Fibroblast of peridontal ligament (primary cell): ENCODE results near the gene MACROD2.
"Not testable (repeated sequence)": the region's sequence is repeated elsewhere in the genome, so short reads cannot be mapped to it uniquely, and the experiment has no call there.

Source experiments
- DNase-seq: peaks from one replicate; pipeline ENCODE4 v3.0.0-alpha.2; 2010; ENCODE audit errors: extremely low read depth

The MACROD2 gene

GRCh38 chr20:13995086-13995665, at the start of gene MACROD2:
TSS of gene MACROD2 (plus strand) at chr20:13995516.
- DNase-seq = peak; percentile 60

- DNase-seq = no peak
These were observed 47.6 kb upstream of the MACROD2 start for GRCh38 chr20:13947719-13948118.

DNA sequence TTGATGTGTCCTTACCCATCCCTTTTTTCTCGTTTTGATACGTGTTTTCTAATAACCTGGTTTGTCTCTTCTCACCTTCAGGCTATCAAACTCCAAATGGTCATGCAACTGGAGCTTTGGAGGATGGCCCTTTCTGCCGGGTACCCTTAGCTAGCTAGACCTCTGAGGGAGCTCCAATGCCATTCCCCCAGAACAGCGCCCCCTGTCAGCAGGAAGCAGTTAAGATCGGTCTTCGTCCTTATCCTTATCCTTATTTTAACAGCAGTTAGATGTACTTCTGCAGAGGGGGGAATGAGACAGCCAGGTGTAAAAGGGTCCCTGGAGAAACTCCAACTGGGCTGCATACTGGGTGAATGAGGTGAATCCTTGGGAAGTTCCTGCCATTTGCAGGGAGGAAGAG, 42.1 kb upstream of the MACROD2 start:
- DNase-seq = no peak

- no peak for DNase-seq
These were observed 35.2 kb upstream of the MACROD2 start for GRCh38 chr20:13960119-13960518.

DNA sequence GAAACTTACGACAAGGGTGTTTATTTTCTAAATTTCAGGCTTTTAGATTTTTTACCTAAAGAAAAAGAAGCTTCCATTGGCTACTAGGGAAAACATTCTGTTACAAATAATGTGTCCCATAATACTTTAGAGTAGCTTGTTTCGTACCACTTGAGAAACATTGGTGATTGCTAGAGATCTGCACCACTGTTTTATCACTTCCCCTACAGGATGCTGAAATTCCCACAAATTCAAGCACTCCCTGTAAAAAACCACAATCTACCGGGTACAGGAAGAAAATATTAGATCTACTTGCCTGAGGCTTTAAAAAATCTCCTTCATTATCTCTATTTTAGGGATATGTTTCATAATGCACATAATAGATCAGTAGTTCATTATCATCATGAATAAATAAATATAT, 34.8 kb upstream of the MACROD2 start:
- DNase-seq = no peak

DNA sequence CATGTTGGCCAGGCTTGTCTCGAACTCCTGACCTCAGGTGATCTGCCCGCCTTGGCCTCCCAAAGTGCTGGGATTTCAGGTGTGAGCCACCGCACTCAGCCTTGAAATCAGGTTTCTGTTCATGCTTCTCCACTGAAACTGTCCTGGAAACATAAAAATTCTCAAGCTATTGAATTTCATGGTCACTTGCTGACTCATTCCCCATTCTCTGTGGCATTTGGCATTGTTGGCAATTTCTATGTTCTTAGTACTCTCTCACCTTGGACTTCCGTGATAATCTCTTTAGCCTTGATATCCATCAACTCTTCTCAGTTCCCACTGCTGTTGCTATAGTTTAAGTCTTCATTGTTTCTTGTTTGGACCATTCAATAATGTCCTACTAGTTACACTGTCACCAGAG, 11.1 kb upstream of the MACROD2 start:
- no peak for DNase-seq

DNA sequence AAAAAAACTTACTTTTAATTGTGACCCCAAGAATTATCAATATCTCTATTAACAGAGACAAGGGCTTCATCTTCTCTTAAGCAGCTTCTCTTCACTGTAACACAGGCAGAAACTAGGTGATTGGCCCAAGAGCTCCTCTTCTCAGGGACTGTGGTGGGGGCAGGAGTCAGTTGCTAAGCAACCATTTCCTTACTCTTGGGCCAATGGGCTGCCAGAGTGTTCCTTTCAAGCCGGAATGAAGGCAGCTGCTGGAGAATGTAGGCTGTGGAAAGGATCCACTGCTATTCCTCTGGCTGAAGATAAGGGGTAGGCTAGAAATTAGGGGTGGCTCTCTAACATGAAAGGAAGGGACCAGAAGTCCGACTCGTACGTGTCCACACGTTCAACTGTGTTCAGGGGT, 4.9 kb upstream of the MACROD2 start, which contains the start of gene SEL1L2:
SEL1L2 (minus strand) TSS at position 150 of the 400 bp plus-strand sequence; CDS start at position 70, 80 bp downstream.
- no peak for DNase-seq

DNA sequence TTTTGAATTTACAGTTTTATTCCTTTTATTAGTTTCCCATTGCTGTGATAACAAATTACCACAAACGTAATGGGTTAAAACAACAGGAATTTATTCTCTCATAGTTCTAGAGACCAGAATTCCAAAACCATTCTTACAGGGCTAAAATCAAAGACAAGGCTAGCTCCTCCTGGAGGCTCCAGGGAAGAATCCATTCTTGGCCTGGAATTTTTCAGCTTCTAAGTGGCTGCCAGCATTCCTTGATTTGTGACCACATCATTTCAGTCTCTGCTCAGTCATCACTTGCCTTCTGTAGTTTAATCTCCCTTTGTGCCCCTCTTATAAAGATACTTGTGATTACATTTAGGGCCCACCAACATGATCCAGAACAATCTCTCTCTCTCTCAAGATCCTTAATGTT, 4.0 kb upstream of the MACROD2 start:
- DNase-seq = no peak

DNA sequence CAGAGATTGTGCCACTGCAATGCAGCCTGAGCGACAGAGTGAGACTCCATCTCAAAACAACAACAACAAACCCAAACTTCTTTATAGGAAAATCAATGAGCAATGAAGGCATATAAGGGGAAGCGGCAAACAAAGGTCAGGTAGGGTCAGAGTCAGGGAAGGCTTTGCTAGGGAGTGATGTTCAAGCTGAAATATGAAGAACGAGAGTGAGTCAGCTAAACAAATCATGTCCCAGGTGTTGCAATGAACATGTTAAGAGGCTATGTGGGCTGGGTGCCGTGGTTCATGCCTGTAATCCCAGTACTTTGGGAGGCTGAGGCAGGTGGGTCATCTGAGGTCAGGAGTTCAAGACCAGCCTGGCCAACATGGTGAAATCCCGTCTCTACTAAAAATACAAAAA, 3.4 kb upstream of the MACROD2 start:
- not testable (repeated sequence) for DNase-seq

DNA sequence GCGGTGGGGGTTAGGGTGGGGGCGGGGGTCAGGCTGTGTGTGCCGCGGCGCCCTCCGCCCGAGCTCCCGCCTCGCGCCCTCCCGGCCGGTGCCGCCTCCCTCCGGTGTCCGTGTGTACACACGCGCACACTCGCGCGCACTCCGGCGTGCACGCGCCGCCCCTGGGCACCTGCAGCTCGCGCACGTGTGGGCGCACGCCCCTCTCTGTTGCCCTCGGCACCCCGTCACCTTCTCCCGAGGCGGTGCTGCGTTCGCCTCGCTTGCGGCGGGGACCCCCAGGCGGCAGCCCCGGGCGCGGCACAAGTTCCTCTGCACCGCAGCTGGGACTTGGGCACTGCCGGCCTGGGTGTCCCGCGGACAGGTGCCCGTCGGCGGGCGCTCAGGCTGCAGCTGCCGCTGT, 525 bp downstream of the MACROD2 start:
- DNase-seq = no peak

GRCh38 chr20:13996265-13996664, 949 bp downstream of the MACROD2 start:
- DNase-seq = no peak

DNA sequence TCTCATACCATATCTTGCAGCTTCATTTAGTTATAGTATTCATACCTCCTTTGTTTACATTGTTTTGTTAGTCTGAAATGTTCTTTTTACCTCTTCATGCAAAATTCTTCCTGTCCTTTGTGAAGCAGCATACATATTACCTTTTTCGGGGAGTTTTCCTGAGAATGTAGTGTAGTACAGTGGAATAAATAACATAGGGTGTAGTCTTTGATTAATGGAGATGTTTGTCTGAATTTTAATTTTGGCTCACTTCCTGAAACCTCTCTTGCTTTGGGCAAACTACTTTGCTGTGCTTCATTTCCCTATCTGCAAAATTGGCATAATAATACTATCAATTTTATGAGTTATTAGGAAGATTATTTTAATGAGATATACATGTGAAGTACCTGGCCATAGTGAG, 5.6 kb downstream of the MACROD2 start:
- no peak for DNase-seq

DNA sequence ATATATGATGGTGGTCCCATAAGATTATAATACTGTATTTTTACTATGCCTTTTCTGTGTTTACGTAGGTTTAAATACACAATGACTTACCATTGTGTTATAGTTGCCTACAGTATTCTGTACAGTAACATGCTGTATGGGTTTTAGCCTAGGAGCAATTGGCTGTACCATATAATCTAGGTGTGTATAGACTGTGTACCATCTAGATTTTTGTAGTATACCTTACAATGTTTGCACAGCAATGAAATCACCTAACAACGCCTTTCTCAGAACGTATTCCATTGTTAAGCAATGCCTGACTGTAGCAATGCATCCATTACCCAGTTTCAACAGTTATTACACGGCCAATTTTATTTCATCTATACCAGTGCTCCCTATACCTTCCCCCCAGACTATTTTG, 10.7 kb downstream of the MACROD2 start:
- no peak for DNase-seq

DNA sequence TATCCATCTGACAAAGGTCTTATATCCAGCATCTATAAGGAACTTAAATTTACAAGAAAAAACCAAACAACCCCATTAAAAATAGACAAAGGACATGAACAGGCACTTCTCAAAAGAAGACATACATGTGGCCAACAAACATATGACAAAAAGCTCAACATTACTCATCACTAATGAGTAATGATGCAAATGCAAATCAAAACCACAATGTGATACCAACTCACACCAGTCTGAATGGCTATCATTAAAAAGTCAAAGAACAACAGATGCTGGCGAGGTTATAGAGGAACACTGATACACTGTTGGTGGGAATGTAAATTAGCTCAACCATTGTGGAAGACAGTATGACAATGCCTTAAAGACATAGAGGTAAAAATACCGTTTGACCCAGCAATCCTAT, 13.9 kb downstream of the MACROD2 start:
- no peak for DNase-seq

GRCh38 chr20:14012671-14013070, 17.4 kb downstream of the MACROD2 start:
- DNase-seq = no peak

DNA sequence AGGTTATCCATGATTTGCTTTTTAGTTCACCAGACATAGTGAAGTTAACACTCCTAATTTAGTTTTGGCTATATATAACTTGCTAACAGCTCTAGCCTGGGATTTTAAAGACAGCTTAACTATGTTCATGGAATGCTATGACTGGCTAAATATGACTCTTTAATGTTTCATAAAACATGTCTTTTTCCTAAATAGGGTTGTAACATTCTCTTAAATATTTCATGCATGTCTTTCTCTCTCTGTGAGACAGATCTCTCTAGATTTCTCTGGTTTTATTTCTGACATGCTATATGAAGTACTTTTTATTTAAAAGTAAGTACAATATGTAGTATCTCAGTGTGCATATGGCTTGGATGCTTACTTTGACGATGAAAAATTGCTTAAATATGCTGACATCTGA, 35.7 kb downstream of the MACROD2 start:
- DNase-seq = no peak

DNA sequence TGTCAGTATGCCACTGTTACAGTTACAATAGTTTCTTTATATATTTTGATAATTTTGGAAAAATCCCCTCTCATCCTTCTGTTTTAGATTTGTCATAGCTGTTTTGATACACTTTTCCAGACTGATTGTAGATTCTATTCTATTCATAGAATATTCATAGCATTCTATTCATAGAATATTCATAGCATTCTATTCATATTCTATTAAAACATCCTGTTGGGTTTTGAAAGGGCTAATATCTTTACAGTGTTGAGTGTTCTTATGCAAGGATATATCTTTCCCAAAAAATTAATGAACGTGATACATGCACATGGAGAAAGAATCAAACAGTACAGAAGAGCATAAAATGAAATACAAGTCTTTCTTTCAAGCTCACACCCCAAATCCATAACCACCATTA, 38.0 kb downstream of the MACROD2 start:
- DNase-seq = no peak

DNA sequence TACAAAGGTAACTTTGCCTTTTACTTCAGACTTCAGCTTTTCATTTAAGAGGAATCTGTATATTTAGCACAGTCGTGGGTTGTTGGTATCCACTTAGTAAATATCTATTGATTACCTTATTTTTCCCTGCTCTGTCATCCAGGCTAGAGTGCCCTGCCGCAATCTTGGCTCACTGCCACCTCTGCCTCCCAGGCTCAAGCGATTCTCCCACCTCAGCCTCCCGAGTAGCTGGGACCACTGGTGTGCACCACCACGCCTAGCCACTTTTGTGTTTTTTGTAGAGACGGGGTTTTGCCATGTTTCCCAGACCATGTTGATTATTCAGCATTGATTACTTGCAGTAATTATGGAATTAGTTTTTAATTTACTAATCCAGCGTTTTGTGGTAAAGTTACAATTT, 41.3 kb downstream of the MACROD2 start:
- no peak for DNase-seq

- not testable (repeated sequence) for DNase-seq
These were observed 49.5 kb downstream of the MACROD2 start for GRCh38 chr20:14044712-14045276.

DNA sequence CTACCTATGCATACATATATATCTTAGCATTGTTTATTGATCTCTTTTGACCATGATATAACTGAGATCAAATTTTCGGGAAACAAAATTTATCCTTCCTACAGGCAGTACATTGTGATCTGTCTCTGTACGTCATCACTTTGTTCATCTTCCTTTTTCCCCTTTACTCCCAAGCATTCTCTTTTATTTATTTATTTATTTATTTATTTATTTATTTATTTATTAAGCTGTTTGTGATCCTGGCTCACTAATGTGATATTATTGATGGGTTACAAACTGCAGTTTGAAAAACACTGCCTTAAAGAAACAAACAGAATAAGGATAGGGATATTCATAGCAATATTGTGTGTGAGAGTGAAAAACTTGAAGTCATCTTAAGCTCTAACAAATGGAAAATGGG, 51.2 kb downstream of the MACROD2 start:
- no peak for DNase-seq

DNA sequence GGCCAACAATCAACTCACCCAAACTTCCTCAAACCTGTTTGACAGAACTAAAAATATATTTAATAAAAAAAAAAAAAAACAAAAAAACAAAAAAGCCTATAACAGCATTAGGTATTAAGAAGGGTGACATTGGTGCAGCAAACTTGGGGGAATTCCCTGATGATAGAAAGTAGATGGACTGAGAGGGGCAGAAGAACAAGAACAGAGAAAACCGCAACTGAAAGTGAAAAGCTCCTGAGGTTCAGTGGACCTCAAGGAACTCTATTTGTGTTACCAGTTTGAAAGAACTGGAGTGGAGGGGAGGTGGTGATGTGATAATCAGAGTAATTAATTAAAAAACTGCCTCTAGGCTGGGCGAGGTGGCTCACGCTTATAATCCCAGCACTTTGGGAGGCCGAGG, 53.8 kb downstream of the MACROD2 start:
- DNase-seq = no peak

- no peak for DNase-seq
These were observed 56.1 kb downstream of the MACROD2 start for GRCh38 chr20:14051454-14051853.

DNA sequence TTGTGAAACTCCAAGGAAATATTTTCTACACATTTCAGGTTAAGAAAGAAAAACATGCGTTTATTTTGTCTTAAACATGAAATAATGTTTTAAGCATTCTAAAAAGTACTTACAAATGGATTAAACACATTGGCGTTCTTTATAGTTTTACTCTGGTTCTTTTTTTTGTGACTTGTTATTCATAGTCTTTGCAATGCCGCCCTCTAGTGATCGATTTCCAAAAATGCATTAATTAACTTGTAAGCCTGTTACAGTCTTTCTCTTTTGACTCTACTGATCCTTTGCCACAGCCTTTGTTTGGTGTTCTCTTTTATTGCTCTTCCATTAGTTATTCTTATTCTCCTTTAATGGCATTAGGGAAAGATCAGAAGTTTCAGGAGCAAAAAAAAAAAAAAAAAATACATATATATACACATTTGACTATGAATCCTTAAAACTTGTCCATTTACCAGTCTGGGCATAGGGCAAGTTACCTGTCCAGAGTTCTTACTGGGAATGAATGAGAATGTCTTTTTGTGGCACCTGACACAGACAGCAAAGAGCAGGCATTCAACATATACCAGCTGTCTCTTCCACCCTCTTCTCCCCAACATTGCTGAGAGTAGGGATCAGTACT, 59.9 kb downstream of the MACROD2 start:
- DNase-seq = peak; percentile 86

DNA sequence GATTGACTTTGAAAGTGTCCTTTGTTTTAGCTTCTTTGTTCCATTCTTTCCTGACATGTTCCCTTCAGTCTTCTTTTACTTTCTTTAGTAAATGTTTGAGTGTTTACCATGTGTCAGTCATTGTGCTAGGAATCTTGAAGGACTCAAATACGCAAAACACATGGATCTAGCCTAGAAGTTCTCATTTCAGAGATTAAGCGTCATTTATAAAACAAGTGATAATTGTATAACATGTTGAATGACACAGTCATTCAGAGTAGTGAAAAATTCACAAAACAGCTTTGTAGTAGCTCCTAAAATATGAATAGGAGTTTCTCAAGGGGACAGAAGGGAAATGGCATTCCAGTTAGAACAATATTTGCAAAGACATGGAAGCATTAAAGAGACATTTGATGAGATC, 66.9 kb downstream of the MACROD2 start:
- DNase-seq = no peak
